Mammary epithelial cell (primary cell): ENCODE results near the gene ILK.

ENCODE experiments used
- EZH2 ChIP-seq: IDR thresholded peaks from 2 replicates; pipeline ENCODE4 v1.6.1; 2012; ENCODE audit warnings: low read length, inconsistent platforms, borderline replicate concordance
- TF ChIP-seq, protein P1 (sequence below), 2 donors: IDR thresholded peaks in 1 of 2; conservative IDR thresholded peaks in 1 of 2; 2 replicates each; pipeline ENCODE4 v1.5.1; 2011 to 2012; ENCODE audit warnings: inconsistent platforms in 2 of 2, low read length in 2 of 2, mild to moderate bottlenecking in 2 of 2, control low read depth in 1 of 2, low read depth in 1 of 2; ENCODE audit not compliant: insufficient read depth in 1 of 2; ENCODE audit errors: extremely low read depth in 1 of 2

DNA sequence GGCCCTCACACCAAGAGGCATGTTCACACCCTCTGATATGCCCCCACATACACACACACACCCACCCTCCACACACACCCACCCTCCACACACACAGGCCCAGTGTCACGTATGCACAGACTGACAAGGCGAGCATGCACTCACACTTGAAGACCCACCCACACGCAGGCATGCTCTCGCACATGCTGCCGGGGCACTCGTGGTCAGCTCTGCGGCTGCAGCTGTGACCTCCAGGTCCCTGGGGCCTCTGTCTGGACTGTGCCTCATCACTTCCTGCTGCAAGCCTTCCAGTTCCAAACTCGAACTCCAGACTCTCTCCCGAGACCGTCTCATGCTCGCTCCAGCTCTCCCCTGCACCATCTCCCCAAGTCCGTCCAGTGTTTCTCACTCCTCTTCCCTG, 42.5 kb downstream of the ILK start:
- TF ChIP-seq, protein P1, sequence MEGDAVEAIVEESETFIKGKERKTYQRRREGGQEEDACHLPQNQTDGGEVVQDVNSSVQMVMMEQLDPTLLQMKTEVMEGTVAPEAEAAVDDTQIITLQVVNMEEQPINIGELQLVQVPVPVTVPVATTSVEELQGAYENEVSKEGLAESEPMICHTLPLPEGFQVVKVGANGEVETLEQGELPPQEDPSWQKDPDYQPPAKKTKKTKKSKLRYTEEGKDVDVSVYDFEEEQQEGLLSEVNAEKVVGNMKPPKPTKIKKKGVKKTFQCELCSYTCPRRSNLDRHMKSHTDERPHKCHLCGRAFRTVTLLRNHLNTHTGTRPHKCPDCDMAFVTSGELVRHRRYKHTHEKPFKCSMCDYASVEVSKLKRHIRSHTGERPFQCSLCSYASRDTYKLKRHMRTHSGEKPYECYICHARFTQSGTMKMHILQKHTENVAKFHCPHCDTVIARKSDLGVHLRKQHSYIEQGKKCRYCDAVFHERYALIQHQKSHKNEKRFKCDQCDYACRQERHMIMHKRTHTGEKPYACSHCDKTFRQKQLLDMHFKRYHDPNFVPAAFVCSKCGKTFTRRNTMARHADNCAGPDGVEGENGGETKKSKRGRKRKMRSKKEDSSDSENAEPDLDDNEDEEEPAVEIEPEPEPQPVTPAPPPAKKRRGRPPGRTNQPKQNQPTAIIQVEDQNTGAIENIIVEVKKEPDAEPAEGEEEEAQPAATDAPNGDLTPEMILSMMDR (conservative IDR thresholded peaks at IDR 0.05 in 1 of 2, IDR thresholded peaks at IDR 0.05 in 1 of 2; ENCODE audit: extremely low read depth in 1 of 2, insufficient read depth in 1 of 2, low read depth in 1 of 2, low read length in 2 of 2), result no peak
- no peak for TF ChIP-seq EZH2
